NCI-H524 treated with DMSO at 0.1 percent for 48 hours (cell line): ENCODE data around the gene RPS6KC1.
"Not testable (repeated sequence)": the region's sequence is repeated elsewhere in the genome, so short reads cannot be mapped to it uniquely, and the experiment has no call there.

Source experiments
- DNase-seq: peaks from one replicate; lab custom pipeline; 2025; lab: John Stamatoyannopoulos, UW

Gene RPS6KC1

DNA sequence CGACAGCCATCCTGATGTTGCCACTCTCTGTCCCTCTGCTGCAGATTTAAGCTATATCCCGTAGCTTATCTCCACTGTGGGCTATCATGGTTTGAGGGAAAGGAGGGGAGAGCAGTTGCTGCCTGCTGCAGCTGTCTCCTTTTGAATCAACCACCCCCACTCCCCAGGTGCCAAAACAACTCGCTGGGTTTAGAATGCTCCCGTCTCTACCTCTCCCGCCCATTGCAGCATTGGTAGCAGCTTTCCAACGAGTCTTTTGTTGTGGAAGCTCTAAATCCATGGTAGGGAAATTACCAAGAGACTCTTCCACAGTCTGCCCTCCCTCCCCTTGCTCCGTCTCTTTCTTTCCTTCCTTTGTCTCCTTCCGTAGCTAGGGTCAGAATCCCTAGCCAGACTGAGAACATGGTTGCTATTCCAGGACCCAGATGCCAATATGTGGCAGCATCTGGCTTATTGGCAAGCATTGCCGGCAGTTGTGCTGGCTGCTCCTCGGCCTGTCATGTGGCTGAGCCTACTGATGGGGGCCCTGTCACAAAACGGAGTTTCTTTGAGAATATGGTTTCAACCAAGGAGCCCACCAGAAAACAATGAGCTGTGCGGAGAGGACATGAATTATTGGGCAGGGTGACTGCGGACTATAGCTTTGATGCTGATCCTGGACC is 230.7 kb downstream of the RPS6KC1 start:
- no peak for DNase-seq

DNA sequence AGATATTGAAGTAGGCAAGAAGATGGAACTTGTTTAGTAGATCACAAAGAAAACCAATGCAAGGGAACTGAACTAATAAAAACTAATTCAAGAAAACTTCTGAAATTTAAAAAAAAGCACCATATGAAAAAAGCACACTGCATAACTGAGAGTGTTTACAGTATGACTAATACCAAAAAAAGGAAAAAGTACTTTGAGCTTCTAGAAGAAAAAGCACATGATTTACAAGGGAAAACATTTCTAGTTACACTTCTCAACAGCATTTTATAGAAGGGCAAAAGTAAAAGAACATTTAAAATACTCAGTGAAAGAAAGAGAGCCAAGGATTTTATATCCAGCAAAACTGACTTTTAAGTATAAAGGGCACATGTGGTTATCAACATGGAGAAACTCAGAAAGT is 233.6 kb downstream of the RPS6KC1 start:
- no peak for DNase-seq

DNA sequence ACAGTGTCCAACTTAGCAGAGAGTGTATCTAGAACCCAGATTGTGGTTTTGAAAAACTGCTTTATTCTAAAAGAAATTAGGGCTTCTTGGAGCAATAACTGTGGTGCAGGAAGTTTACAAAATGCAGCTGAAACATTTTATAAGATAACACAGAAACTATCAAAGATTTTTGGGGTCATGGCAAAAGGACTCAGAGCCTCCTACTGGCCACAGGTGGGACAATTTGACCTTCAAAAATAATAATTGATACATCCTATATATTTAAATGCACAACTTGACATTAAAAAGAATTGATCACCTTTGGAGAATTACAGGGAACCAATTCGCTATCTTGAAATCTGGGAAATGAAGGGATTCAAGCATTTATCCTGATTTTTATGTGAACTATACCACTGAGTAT is 235.2 kb downstream of the RPS6KC1 start:
- no peak for DNase-seq

DNA sequence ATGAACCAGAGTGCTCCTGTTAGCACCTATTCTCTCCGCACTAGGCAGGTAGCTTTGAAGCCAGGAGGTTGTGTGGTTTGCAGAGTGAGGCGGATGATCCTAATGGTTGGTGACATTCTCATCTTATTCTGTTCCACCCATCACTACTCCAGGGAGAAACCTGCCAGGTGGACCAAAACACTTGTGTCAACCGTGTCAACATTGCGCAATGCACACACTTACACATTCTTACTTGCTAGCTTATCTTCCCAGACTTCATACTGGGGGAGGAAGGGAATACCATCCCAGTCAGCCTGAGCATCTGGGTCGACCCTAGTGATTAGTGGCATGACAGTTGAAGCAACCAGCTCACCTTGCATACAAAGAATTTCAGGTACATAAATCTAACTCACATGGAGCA is 236.9 kb downstream of the RPS6KC1 start:
- no peak for DNase-seq

DNA sequence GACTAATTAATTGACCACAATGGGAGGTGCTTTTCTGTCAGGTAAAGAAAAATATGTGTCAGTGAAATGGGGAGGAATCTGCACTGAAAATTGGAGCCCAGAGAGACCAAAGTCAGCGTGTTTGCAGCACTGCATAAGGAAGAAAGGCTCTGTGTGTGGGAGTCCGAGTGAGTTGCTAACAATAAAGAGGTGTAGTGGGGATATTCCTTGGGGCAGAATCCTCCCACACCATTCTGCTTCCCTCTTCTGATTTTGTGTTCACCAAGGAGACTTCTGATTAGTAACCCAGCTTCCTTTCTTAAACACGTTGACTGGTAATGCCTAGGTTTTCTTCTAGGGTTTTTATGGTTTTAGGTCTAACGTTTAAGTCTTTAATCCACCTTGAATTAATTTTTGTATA is 240.5 kb downstream of the RPS6KC1 start:
- DNase-seq = no peak

DNA sequence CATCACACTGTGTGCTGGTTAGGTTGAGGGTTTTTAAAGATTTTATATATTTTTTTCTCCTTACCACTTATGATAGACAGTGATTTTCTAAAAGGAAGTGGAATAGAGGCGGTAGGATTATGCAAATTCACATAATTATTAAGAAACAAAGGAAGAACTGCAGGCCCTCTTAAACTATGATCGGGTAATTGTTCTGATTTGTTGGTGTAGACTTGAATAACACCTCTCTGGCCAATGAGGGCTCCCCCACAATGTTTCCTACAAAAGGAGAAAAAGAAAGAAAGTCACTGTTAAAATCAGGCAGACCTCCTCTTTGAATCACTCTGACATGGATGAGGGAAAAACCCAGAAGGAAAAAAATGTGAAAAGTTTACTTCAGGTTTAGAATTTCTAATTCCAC is 241.6 kb downstream of the RPS6KC1 start:
- DNase-seq = no peak

DNA sequence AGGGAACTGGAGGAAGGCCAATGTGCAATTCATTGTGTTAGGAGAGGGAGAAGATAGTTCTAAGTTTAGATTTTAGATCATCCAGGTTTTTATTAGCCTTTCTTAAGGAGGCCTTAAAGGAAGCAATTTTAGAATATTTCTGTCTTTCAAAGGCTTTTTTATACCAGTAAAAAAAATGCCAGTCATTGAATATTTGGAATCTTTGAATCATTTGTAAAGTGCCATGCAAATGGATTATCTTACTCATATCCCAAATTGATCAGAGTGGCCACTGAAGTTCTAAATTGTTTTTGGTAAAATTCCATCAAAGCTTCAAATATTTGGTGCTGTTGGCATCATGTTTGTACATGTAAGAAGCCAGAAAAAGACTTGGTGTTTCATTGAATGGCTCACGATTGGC is 244.8 kb downstream of the RPS6KC1 start:
- DNase-seq = no peak

DNA sequence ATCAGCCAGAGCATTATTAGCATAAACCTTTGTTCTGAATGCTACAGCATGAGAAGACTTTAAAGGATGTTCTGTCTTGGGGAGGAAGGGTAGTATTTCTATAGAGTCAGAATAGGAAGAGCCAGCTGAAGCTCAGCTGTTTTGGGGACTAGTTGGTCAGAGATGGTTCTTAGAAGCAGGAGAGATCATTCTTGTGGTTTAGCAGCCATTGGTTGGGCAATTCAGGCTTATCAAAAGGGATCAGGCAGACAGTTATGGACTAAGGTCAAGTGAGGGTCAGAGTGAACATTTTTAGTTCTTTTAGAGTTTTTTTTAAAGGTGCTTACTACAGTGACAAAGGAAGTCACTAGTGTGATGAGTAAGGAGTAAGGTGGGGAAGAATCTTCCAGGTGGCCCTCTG is 245.5 kb downstream of the RPS6KC1 start:
- no peak for DNase-seq

DNA sequence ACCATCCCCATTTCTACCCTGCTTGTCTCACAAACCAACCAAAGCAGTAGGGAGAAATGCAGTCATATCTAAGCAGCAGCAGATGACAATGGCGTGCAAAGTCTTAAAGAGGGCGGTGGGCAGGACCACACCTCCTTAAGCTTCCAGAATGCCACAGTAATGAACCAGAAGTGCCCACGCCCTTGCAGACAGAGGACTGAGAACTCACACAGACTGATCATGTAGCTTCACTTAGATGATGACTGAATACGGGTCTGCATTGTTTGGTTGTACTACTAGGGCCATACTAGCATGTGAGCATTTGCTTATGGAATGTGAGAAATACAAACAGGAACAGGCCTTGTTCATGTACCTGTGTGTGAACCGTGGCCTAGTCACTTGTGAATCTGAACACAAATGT is 246.0 kb downstream of the RPS6KC1 start:
- no peak for DNase-seq

DNA sequence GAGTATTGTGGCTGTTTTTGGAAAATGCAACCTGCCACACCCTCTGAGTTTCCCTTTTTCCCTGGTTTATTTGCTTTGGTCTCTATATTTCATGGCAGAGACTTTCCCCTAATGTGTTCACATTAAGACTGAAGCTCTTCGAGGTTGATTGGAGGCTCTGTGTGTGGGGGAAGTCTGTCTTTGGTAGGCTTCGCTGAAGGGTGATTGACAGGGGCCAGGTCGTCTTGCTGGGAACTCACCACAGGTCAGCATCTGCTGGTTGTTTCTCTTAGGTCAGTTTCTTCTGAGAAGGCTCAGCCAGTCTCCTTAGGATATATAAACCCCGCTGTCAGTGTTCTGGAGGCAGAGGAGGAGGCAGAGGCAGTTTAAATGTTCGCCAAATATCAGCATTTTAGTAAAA is 249.4 kb downstream of the RPS6KC1 start:
- DNase-seq = no peak

DNA sequence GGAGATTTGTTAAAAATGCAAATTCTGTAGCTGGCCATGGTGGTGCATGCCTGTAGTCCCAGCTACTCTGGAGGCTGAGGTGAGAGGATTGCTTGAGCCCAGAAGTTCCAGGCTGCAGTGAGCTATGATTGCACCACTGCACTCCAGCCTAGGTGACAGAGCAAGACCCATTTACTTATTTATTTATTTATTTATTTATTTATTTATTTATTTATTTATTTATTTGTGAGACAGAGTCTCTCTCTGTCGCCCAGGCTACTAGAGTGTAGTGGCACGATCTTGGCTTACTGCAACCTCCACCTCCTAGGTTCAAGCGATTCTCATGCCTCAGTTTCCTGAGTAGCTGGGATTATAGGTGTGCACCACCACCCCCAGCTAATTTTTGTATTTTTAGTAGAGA is 250.5 kb downstream of the RPS6KC1 start:
- DNase-seq = not testable (repeated sequence)

DNA sequence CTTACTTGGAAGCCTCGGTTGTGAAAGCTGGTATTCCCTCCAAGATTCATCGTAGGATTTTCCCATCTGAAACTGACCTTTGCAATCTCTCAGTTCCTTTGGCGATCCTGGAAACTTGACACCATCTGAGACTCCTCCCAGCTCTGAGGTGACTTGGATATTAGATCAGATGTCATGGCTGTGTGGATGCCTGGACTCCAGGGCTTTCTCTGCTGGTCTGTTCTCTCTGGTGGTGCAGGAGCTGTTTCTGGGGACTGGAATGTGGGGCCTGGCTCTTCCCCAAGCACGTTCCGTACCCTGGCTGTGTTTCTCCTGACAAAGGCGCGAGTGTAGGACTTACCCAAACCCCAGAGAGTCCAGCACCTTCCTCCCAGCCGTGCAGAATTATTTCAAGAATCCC is 252.2 kb downstream of the RPS6KC1 start:
- no peak for DNase-seq

DNA sequence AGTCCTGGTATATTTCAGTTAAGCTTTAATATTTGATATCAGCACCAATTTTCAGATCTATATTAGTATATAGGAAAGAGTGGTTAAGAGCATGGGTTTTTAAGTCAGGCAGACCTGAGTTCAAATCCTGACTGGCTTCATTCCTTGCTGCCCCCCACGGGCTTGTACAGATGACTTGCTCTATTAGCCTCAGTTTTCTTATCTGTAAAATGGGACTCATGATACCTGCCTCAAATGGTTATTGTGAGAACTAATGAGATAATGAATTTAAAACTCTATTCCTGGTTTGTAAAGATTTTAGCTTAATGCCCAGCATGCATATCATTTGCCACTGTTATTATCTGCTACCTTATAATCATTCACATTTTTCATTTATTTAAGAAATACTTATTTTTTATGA is 264.5 kb downstream of the RPS6KC1 start:
- no peak for DNase-seq

DNA sequence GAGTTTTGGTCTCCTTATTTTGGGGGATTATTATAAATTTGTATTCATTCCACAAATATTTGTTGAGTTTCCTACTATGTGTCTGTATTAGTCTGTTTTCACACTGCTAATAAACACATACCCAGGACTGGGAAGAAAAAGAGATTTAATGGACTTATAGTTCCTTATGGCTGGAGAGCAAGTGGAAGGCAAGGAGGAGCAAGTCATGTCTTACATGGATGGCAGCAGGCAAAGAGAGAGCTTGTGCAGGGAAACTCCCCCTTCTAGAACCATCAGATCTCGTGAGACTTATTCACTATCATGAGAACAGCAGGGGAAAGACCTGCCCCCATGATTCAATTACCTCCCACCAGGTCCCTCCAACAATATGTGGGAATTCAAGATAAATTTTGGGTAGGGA is 267.4 kb downstream of the RPS6KC1 start:
- DNase-seq = not testable (repeated sequence)

DNA sequence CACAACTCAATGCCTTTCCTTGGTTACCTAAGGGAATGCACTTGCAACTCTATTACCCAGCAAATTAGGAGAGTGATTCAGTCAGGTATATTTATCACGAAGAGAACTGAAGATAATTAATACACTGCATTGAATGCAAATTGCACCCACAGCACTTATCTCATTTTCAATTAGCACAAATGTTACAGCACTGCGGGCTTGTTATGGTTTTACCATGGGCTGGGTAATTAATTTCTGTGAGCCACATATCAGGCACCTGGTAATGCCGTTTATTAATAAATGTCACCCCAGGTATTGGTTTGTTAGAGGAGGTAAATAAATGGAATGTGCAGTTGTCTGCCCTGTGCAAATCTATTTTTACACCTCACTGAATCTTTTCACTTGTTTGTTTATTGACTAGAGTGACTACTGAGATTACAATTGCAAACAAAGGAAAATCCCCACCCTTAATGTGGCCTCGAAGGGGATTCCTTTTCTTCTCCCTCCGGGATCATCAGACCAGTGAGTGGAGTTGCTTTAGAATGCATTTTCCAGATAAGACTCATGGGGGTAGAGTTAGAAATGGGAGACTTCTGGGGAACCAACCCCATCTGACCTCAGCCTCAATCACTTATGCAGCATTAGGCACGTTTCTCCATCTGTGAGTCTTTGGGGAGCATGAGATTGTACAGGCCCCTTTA is 269.3 kb downstream of the RPS6KC1 start:
- DNase-seq = no peak
